HG02798 (cell line): ENCODE measurements around the gene KLHL29.

Experiments
- ATAC-seq: cut with Tn5 transposase; IDR thresholded peaks from one replicate; pipeline ENCODE4 v1.9.1; 2021; ENCODE audit warnings: mild to moderate bottlenecking; ENCODE audit not compliant: unreplicated experiment, poor library complexity

KLHL29 gene

GRCh38 chr2:23659773-23660172 is 274.8 kb downstream of the KLHL29 start:
- ATAC-seq = no peak

- no peak for ATAC-seq
Measured at GRCh38 chr2:23660237-23660636, 275.3 kb downstream of the KLHL29 start.

DNA sequence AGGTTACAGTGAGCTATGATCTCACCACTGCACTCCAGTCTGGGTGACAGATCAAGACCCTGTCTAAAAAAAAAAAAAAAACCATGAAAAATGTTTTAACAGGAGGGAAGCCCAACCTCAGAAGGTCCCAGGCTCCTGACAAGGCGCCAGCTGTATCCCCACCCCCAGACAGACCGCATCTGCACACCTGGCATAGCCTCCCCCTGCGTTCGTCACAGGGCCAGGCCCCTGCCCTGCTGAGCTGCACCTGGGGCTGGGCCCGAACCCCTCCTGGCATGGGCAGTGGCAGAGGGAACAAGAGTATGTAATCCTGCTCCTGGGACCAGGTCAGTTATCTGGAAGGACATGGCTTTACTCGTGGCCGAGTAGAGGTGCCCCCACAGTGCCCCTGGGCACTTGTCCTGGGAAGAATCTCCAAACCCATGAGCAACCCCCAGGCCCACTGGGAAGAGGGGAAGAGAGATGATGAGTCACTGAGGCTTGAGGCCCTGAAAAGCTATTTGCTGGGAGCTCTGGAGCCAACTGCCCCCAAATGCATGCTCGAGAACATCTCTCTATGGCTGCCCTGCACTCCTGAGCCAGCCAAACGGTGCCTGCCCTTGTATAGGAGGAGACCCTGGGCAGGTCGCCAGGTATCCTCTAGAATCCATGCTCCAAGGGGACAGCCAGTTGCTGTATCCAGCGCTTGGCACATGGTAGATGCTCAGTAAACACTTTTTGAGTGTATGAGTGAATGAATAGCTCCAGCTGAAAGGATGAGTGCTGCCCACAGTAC is 276.5 kb downstream of the KLHL29 start:
- ATAC-seq = no peak

DNA sequence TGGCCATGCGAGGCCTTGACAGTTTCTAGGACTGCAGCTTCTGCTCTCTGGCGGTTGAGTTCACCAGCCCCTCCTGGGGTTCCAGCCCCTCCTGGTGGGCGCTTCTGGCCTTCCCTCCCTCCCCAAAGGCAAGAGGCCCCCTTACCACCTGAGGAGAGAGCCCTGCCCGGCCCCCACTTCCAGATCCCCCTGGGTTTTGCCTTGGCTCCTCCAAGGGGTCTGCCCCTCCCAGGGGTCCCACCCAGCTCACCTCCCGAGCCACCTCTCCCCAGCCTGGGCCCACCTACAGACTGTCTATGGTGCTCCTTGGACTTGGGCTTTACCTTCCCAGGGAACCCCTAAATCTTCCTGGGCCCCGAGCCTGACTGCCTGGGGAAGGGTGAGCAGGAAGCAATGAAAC is 277.5 kb downstream of the KLHL29 start:
- no peak for ATAC-seq

DNA sequence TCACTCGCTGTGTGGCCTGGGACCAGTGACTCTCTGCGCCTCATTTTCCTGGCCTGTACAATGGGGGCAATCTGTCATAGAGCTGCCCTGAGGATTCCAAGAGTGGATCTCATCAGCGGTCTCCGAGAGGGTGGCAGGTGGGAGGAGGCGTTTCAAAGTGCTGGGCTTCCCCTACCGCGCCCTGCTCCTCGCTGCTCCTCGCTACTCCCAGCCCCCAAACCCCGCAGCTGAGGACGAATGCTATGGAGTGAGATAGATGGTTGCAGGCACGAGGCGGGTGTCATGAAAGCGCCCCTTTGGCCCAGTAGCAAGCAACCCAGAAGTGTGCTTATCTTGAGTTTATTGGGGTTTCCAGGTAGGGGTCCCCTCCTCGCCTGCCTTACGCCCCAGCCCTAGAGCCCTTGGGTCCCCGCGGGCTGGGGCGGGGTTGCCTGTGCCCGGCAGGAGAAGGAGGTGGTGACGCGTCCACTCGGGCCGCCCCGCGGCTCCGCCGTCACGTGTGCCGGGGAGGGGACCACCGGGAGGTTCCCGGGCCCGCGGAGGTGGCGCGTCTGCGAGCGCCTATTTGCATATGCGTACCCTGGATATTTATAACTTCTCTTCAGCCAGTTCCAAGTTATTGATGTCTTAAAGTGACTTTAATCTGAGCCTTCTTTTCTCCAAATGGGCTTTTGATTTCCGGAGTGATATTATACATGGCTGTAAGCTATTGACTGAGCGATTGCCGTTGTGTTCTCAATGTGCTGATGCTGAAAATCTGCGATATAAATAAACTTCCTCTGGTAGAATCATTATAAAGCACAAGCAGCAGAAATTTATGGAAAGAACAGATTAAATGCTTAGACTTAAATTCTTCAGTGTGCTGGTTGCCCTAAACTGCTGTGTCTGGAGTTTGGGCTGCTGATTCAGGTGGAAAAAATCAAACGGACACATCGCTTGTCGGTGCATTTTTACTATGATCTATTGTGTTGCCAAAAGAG is 278.3 kb downstream of the KLHL29 start:
- no peak for ATAC-seq

- ATAC-seq = no peak
Measured at GRCh38 chr2:23664066-23664788, 279.2 kb downstream of the KLHL29 start.

DNA sequence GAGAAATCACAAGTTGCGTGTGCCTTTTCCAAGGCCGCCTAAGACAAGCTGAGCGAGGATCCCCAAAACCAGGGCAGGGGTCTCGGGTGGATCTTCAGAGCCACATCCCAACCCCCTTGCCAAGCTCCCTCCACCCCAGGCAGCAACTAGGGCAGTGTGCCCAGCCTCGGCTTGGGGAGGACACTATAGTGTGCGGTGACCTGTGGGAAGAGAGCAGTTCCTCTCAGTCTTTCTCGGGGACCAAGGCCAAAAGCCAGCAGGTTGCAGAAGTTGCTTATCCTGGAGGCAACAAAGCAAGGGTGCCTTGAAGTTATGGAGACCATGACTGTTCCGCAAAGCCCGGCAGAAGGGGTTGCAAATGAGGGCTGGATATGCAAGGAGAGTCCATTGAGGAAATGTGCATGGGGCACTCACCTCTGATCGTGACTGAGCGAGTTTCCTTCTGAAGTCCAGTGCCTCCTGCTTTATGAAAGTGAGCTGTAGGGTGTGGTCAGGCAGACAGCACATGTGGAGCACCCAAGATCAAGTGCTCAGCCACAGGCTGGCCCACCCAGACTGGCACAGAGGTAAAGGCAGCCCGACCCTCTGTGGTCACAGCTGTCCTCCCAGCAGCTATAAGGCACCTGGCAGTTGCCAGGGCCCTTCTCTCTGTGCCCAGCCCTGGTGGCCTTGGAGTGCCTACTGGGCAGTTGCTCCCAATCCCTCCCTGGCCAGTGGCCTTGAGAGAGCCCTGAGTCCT is 281.4 kb downstream of the KLHL29 start:
- ATAC-seq = no peak

DNA sequence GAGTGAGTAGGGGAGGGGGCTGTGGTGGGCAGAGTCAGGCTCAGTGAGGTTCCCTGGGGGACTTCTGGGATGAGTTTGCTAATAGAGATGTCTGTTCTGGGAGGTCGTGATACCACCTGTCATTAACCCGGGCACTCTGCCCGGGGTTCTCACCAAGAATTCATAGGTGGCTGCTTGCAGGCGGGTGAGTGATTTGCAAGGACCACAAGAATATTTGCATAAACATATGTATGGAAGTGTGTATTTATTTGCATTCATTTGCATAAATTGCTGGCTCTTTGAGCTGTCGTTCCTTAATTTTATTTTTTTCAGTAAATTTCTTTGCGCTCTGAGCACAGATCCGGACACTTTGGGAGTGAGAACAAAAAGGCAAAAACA is 282.0 kb downstream of the KLHL29 start:
- ATAC-seq = no peak

DNA sequence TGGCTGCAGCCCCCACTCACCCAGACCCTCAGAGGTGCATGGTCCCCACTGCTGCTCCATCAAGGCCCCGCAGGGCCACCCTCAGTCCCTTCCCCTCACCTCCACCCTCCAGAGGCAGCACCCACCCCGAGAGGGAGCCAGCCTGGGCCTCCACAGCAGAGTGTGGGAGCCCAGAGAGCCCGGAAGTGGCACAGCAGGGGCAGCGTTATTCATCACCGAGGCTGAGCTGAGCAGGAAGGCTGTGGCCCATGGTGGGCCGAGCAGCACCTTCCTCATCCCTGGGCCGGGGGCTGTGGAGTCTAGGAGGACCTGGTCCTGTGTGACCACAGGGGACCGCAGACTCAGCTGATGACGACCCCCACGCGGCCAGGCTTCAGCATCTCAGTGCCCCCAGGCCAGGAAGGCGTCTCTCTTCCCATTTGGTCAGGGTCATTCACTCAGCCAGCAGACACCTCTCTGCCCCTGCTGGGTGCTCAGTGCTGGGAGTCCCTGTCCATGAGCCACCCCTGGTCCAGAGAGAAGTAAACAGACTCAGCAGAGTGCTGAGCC is 283.9 kb downstream of the KLHL29 start:
- ATAC-seq = no peak

- ATAC-seq = no peak
Measured at GRCh38 chr2:23669413-23670244, 284.6 kb downstream of the KLHL29 start.

DNA sequence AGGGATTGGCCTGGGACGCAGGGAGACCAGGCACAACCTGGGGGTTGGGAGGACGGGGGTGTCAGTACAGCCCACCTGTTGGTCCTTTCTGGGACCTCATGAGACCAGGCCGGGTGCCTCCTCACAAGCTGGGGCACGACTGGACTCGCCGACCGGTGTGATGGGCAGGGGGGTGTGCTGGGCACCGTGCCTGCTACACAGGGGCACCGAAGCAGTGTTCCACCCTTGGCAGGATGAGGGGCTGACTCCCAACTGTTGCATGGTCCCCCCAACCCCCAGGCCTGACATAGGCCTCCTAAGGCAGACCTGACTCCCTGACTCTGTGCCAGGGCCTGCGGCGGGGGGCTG is 285.2 kb downstream of the KLHL29 start:
- ATAC-seq = no peak

GRCh38 chr2:23673082-23673481 is 288.1 kb downstream of the KLHL29 start:
- ATAC-seq = no peak

DNA sequence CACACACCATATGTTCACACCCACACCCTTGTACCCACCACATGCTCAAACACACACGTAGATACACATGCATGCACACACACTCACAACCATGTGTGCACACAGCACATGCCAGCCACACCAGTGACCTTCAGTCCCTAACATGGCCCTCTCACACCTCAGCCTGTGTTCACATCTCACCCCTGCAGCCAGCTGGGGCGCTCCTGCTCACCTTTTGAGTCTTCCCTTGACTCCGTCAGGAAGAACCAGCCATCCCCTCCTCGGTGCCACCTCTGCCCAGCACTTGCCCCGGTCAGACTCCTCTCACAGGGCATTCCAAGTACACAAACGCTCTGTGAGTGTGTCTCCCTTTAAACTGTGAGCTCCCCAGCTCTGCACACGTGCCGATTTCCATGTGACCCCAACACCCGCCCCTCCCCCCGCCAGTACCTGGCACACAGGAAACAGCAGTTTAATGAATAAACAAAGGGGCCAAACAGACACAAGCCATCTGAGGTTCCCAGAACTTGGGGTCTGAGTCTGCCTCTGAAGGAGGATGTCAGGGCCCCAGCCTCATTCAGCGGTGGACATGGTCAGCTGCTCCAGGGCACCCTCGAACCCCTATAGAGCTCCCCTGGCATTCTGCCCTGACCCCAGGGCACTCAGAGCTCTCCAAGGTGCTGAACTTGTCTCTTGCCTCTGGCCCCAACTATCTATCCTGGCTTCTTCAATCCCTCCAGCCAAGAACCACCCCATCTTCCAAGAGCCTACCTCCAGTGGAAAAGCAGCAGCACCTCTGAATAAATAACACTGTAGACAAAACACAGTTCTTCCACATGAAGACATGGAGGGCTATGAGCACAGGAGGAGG is 289.1 kb downstream of the KLHL29 start:
- no peak for ATAC-seq

- ATAC-seq = no peak
Measured at GRCh38 chr2:23675506-23675905, 290.5 kb downstream of the KLHL29 start.

- no peak for ATAC-seq
Measured at GRCh38 chr2:23677836-23678235, 292.9 kb downstream of the KLHL29 start.

- ATAC-seq = no peak
Measured at GRCh38 chr2:23679044-23679443, 294.1 kb downstream of the KLHL29 start.

- ATAC-seq = no peak
Measured at GRCh38 chr2:23680951-23681350, 296.0 kb downstream of the KLHL29 start.
